Activated CD4-positive, alpha-beta T cell treated with anti-CD3 and anti-CD28 coated beads, Interleukin-2, amount 10 ng/mL, durations not matched to agents 7 days and 5 days (primary cell): Measurements from ENCODE around the gene SHC1. TPM values are rescaled to one million over a fixed set of nuclear protein-coding genes. Genes with fewer than 3 reads are reported as not detected.
A peak's percentile ranks its signal among the peaks of the same experiment; 100 is the strongest.
"Not testable (repeated sequence)": the region's sequence is repeated elsewhere in the genome, so short reads cannot be mapped to it uniquely, and the experiment has no call there.

Experiments
- CTCF ChIA-PET: fragments of 350-600 bp; sonication (Branson Sonifier 250); formaldehyde crosslinking; loops from one replicate; lab custom pipeline; 2021; ENCODE audit warnings: antibody characterized with exemption; lab: Charles Lee
- POLR2A ChIA-PET: fragments of 350-600 bp; sonication (Branson Sonifier 250); formaldehyde crosslinking; loops from one replicate; lab custom pipeline; 2021; ENCODE audit warnings: antibody characterized with exemption; lab: Charles Lee
- DNase-seq: peaks from one replicate; pipeline ENCODE4 v3.0.0-alpha.2; 2020
- H3K27ac Mint-ChIP-seq: one replicate; pipeline ENCODE4 v1.8.0; 2021; ENCODE audit warnings: mild to moderate bottlenecking, moderate library complexity, mixed read lengths
- H3K27me3 Mint-ChIP-seq: one replicate; pipeline ENCODE4 v1.8.0; 2021; ENCODE audit warnings: mixed read lengths
- H3K36me3 Mint-ChIP-seq: one replicate; pipeline ENCODE4 v1.8.0; 2021; ENCODE audit warnings: low read depth, mixed read lengths
- H3K4me1 Mint-ChIP-seq: one replicate; pipeline ENCODE4 v1.8.0; 2021; ENCODE audit warnings: mixed read lengths
- H3K4me3 Mint-ChIP-seq: one replicate; pipeline ENCODE4 v1.8.0; 2021; ENCODE audit warnings: mild to moderate bottlenecking, moderate library complexity, mixed read lengths
- H3K9me3 Mint-ChIP-seq: one replicate; pipeline ENCODE4 v1.8.0; 2021; ENCODE audit warnings: mixed read lengths
- total RNA-seq, 2 experiments: library from RNA; stranded (reverse); gene quantifications; one replicate each; pipeline ENCODE4 v1.2.3, GENCODE V29; 2021

SHC1 gene
- total RNA-seq, 2 experiments from 2014 or later, result 75.1 to 104 TPM

GRCh38 chr1:154990276-154990675 lies 19.7 kb upstream of the SHC1 start:
- Mint-ChIP-seq H3K4me1 (peaks cover 16% of the 10 kb centered on the region), H3K36me3 (peaks cover 20% of the 10 kb centered on the region), H3K4me3 (no peak overlapping the region), H3K27me3 (no peaks in the 10 kb centered on the region), H3K9me3 (no peaks in the 10 kb centered on the region), H3K27ac (no peak overlapping the region)
- DNase-seq, result no peak
- ChIA-PET CTCF (interaction anchor here (0.9 to 1.0 kb wide), 3 partner anchors 9 to 55 kb away, joined by 3 to 4 read pairs (median 3); no protein-coding TSS in a partner anchor), POLR2A (no interaction called here)

DNA sequence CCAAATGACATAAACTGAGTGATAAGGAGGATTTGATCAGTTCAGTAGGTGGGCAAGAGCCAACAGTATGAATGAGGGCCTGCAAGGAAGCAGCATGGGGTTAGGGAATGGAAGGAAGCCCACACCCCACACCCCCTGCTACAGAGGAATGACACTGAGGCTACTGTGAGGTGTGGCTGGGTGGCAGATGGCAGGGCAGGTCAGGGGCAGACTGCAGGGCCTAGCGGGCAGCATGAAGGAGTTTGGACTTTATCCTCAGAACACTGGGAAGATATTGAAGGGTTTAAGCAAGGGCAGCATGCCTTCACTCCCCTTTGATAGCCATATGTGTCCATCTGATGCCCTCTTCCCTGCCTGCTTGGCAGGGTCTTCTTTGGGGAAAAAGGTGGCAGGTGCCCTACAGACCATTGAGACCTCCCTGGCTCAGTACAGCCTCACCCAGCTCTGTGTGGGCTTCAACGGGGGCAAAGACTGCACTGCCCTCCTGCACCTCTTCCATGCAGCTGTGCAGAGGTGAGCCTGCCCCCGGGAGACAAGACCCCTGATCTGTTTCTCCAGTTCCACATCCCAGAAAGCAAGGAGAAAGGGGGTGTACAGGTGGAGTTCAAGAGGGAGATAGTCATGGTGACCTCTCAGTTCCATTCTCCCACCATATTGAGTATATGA lies 18.8 kb upstream of the SHC1 start:
- ChIA-PET POLR2A (no interaction called here), CTCF (no interaction called here)
- peaks cover 18% of the 10 kb centered on the region for H3K4me1 Mint-ChIP-seq
- no peak for DNase-seq
- no peak overlapping the region for H3K27ac Mint-ChIP-seq
- no peak overlapping the region for H3K4me3 Mint-ChIP-seq
- H3K36me3 Mint-ChIP-seq, result peaks cover 20% of the 10 kb centered on the region
- no peaks in the 10 kb centered on the region for H3K9me3 Mint-ChIP-seq
- no peaks in the 10 kb centered on the region for H3K27me3 Mint-ChIP-seq

DNA sequence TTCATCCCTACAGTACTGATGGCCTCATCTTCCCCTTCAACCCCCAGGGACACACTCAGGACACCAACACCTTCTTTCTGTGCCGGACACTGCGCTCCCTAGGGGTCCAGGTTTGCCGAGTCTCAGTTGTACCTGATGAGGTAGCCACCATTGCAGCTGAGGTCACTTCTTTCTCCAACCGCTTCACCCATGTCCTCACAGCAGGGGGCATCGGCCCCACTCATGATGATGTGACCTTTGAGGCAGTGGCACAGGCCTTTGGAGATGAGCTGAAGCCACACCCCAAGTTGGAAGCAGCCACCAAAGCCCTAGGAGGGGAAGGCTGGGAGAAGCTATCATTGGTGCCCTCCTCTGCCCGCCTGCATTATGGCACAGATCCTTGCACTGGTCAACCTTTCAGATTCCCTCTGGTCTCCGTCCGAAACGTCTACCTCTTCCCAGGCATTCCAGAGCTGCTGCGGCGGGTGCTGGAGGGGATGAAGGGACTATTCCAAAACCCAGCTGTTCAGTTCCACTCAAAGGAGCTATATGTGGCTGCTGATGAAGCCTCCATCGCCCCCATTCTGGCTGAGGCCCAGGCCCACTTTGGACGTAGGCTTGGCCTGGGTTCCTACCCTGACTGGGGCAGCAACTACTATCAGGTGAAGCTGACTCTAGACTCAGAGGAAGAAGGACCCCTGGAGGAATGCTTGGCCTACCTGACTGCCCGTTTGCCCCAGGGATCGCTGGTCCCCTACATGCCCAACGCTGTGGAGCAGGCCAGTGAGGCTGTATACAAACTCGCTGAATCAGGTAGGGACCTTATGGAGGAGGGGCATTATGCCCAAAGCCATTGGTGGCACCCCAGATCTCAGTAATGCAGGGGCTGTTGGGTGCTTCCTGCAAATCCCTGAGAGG lies 17.8 kb upstream of the SHC1 start:
- CTCF ChIA-PET, result interaction anchor here (1.3 to 2.0 kb wide), 4 partner anchors 8 to 28 kb away, joined by 3 to 18 read pairs (median 14); no protein-coding TSS in a partner anchor

DNA sequence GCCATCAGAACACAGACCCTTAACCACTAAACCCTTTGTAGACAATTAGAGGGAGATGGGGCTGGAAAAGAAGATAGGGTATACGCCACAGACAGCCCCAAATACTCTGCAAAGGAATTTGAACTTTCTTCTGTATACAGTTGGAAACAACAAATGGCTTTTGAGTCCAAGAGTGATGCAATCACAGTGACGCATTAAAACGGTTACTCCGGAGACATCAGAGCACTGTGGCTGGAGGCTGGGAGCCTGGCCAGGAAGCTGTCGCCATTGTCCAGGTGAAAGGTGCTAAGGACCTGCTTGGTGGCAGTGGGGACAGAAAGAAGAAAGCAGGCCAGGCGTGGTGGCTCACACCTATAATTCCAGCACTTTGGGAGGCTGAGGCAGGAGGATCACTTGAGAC lies 16.8 kb upstream of the SHC1 start:
- H3K4me3 Mint-ChIP-seq, result no peak overlapping the region
- POLR2A ChIA-PET, result no interaction called here
- CTCF ChIA-PET, result interaction anchor here (1.3 to 2.0 kb wide), 4 partner anchors 9 to 29 kb away, joined by 3 to 18 read pairs (median 14); no protein-coding TSS in a partner anchor

More for the DNA sequence above, 17.8 kb upstream of the SHC1 start:
- H3K4me1 Mint-ChIP-seq, result peaks cover 24% of the 10 kb centered on the region
- no peak overlapping the region for H3K4me3 Mint-ChIP-seq
- H3K27me3 Mint-ChIP-seq, result no peaks in the 10 kb centered on the region
- H3K27ac Mint-ChIP-seq, result no peak overlapping the region
- no peaks in the 10 kb centered on the region for H3K9me3 Mint-ChIP-seq
- H3K36me3 Mint-ChIP-seq, result peaks cover 20% of the 10 kb centered on the region
- no peak for DNase-seq
- POLR2A ChIA-PET, result interaction anchor here (0.6 kb wide), 1 partner anchor 1793 kb away, joined by 3 read pairs; no protein-coding TSS in a partner anchor

GRCh38 chr1:154986736-154987135 lies 16.2 kb upstream of the SHC1 start:
- CTCF ChIA-PET, result interaction anchor here (0.8 to 2.0 kb wide), 3 partner anchors 10 to 13 kb away, joined by 3 to 18 read pairs (median 3); no protein-coding TSS in a partner anchor
- POLR2A ChIA-PET, DNase-seq, H3K27me3 Mint-ChIP-seq, H3K9me3 Mint-ChIP-seq, H3K27ac Mint-ChIP-seq, H3K4me3 Mint-ChIP-seq: not testable (repeated sequence)
- Mint-ChIP-seq H3K36me3 (peaks cover 20% of the 10 kb centered on the region), H3K4me1 (peaks cover 24% of the 10 kb centered on the region)

More for the DNA sequence above, 16.8 kb upstream of the SHC1 start:
- Mint-ChIP-seq H3K4me1 (peaks cover 24% of the 10 kb centered on the region), H3K9me3 (no peaks in the 10 kb centered on the region), H3K27me3 (no peaks in the 10 kb centered on the region), H3K27ac (no peak overlapping the region), H3K36me3 (peaks cover 19% of the 10 kb centered on the region)
- DNase-seq, result no peak

GRCh38 chr1:154983776-154984466 lies 13.4 kb upstream of the SHC1 start:
- Mint-ChIP-seq H3K27me3 (no peaks in the 10 kb centered on the region), H3K9me3 (no peaks in the 10 kb centered on the region), H3K36me3 (peaks cover 27% of the 10 kb centered on the region), H3K27ac (no peak overlapping the region), H3K4me3 (no peak overlapping the region), H3K4me1 (peaks cover 36% of the 10 kb centered on the region)
- DNase-seq, result no peak
- CTCF ChIA-PET, result interaction anchor here (0.9 to 4.5 kb wide), 15 partner anchors 10 to 101 kb away, joined by 3 to 29 read pairs (median 4); partner anchors contain the start of genes CKS1B, LENEP, PMVK and SHC1
- POLR2A ChIA-PET, result interaction anchor here (0.9 to 1.7 kb wide), 5 partner anchors 15 to 101 kb away, joined by 3 to 7 read pairs (median 3); no protein-coding TSS in a partner anchor

DNA sequence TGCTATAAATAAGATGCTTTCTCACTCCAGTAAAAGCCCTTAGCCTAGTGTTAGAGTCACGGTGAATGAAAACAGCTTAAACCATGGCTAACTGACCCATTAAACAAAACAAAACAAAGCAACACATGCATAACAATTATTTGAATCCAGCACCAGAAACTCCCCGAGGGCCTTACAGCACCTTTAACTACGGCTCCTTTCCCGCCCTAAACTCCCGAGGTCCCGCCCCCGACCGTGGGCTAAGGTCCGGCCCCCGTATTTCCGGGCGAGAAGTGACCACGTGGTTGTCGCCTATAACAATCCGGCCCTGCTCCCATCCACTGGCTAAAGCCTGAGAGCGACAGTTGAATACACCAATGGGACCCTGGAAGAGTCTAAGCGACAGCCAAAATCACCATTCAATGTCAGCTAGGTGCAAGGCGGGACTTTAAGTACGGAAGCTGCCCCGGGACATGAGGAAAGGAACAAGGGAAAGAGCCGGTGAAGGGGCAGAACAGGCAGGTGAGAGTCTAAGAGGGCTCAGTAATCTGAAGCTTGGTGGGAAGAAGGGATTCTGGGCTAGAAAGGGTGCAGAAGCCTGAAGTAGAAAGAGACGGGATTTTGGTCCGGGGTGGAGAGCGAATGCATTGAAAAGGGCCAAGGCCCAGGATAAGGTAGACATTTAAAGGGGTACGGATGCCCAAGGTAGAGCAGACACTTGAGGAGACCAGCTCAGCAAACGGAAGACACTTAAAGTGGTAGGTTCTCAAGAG lies 12.5 kb upstream of the SHC1 start, which contains the start of gene FLAD1:
FLAD1 (plus strand) TSS at position 448 of the 752 bp plus-strand sequence. CDS start 351 bp downstream, outside the sequence.
- Mint-ChIP-seq H3K27me3 (no peaks in the 10 kb centered on the region), H3K4me3 (no peak within 1 kb of the TSS), H3K36me3 (peaks cover 24% of the 10 kb centered on the region), H3K4me1 (peaks cover 33% of the 10 kb centered on the region), H3K27ac (no peak within 1 kb of the TSS), H3K9me3 (no peaks in the 10 kb centered on the region)
- CTCF ChIA-PET, result interaction anchor here (0.6 to 4.5 kb wide), 14 partner anchors 11 to 853 kb away, joined by 3 to 29 read pairs (median 4); partner anchors contain the start of genes CKS1B, LENEP, PMVK and PYGO2
- DNase-seq, result peak; percentile 98
- POLR2A ChIA-PET, result interaction anchor here (0.9 to 1.7 kb wide), 4 partner anchors 14 to 102 kb away, joined by 3 to 7 read pairs (median 3); no protein-coding TSS in a partner anchor

DNA sequence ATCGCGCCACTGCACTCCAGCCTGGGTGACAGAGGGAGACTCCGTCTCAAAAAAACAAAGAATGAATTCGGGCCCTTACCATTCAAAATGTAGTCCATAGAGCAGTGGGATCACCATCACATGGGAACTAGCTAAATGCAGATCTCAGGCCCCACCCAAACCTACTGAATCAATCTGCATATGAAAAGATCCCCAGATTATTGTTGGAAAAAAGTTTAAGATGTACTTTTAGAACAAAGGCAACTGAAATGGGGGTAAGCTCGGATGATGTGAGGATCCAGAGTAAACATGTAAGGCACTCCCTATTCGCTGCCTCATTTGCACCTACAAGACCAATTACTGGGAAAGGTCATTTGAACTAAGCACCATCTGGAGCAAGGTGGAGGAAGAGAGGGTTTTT lies 11.8 kb upstream of the SHC1 start:
- ChIA-PET CTCF (interaction anchor here (0.8 to 4.5 kb wide), 4 partner anchors 10 to 34 kb away, joined by 3 to 29 read pairs (median 28); partner anchors contain the start of genes CKS1B, LENEP, PYGO2 and SHC1), POLR2A (no interaction called here)
- DNase-seq, result no peak
- Mint-ChIP-seq H3K4me1 (peaks cover 34% of the 10 kb centered on the region), H3K27ac (no peak overlapping the region), H3K36me3 (peaks cover 28% of the 10 kb centered on the region), H3K27me3 (no peaks in the 10 kb centered on the region), H3K4me3 (no peak overlapping the region), H3K9me3 (no peaks in the 10 kb centered on the region)

- H3K9me3 Mint-ChIP-seq, result no peaks in the 10 kb centered on the region
- H3K4me3 Mint-ChIP-seq, result no peak overlapping the region
- DNase-seq, result no peak
- peaks cover 34% of the 10 kb centered on the region for H3K36me3 Mint-ChIP-seq
- no peaks in the 10 kb centered on the region for H3K27me3 Mint-ChIP-seq
- POLR2A ChIA-PET, result no interaction called here
- CTCF ChIA-PET, result interaction anchor here (1.7 kb wide), 1 partner anchor 39 kb away, joined by 3 read pairs; no protein-coding TSS in a partner anchor
- peak overlapping the region; percentile 62 for H3K27ac Mint-ChIP-seq
- H3K4me1 Mint-ChIP-seq, result peaks cover 23% of the 10 kb centered on the region
These were observed 7.8 kb upstream of the SHC1 start for GRCh38 chr1:154978360-154978759.

DNA sequence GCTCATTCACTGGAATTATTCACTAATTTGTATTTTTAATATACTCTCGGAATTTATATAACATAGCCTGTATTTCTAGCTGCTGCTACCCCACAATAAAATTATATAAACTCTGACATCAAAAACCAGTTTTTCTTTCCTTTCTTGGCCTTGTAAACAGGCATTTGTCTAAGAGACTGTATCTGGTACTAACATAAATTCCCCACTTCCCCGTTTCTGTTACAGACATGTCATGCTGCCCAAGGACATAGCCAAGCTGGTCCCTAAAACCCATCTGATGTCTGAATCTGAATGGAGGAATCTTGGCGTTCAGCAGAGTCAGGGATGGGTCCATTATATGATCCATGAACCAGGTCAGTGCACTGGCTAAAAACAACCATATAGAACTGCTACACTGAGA lies 7.2 kb upstream of the SHC1 start:
- DNase-seq, H3K9me3 Mint-ChIP-seq, POLR2A ChIA-PET, H3K27me3 Mint-ChIP-seq: not testable (repeated sequence)
- H3K4me3 Mint-ChIP-seq, result peak overlapping the region; percentile 17
- H3K36me3 Mint-ChIP-seq, result peaks cover 34% of the 10 kb centered on the region
- peak overlapping the region; percentile 79 for H3K27ac Mint-ChIP-seq
- CTCF ChIA-PET, result interaction anchor here (0.9 kb wide), 1 partner anchor 30 kb away, joined by 3 read pairs; no protein-coding TSS in a partner anchor
- H3K4me1 Mint-ChIP-seq, result peaks cover 27% of the 10 kb centered on the region

DNA sequence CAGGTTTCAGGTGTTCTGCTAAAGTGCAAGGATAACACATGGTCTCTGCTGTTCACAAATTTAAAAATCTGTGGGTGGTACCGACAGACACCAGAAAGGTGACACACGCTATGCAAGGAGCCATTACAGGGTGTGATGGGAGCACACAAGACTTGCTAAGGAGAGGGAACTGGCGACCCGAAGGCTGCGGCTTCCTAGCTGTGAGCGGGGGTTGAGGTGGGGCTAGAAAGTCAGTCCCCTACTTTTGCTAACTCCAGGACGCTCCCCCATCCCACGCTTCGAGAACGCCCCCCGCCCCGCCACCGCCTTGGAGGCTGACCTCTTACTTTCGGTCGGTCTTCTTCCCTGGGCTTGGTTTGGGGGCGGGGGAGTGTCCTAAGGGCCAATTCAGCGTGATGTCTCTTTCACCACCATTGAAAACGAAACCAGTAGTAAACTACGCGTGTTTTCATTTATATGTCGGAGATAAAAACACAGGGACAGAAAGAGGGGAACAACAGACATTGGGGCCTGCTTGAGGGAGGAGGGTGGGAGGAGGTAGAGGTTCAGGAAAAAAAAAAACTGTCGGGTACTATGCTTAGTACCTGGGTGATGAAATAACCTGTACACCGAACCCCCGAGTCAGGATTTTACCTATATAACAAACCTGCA lies 5.0 kb upstream of the SHC1 start:
- Mint-ChIP-seq H3K27ac (no peak overlapping the region), H3K27me3 (no peaks in the 10 kb centered on the region), H3K9me3 (no peaks in the 10 kb centered on the region), H3K4me1 (peaks cover 39% of the 10 kb centered on the region), H3K36me3 (peaks cover 36% of the 10 kb centered on the region), H3K4me3 (no peak overlapping the region)
- peak; percentile 71 for DNase-seq
- CTCF ChIA-PET, result interaction anchor here (1.6 to 6.4 kb wide), 2 partner anchors 8 to 42 kb away, joined by 3 to 26 read pairs; partner anchors contain the start of gene FLAD1
- POLR2A ChIA-PET, result no interaction called here
